Measurements from ENCODE around the gene SLC6A16. TPM values are rescaled to one million over a fixed set of nuclear protein-coding genes. Genes with fewer than 3 reads are reported as not detected.

The SLC6A16 gene
- total and polyA plus RNA-seq, 2 of the 8 experiments (the other 6 are each of a cell fraction or from before 2014, with no cell fraction given), result 1.1 to 1.5 TPM

DNA sequence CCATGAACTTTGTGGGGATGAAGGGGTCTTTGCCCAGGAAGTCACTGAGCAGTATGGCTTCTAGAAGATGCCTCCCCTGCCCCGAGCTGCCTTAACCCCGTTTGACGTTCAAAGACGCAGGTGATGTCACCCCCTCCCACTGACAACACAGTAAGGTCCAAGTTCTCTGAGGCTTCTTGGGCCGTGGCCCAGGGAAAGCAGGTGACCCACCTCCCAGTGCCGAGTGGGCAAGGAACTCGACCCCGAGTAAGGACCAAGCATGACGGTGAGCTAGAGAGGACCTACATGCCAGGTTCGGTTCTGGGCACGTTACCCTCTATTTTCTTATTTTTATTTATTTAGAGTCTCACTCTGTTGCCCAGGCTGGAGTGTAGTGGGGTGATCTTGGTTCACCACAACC is 81.3 kb downstream of the SLC6A16 start:
- no peak overlapping the region for H3K4ac ChIP-seq (replicated peaks; ENCODE audit: insufficient read length, low read depth, low read length)
- no peaks in the 10 kb centered on the region for H3K9me3 ChIP-seq (ENCODE audit: insufficient read depth in 2 of 2, low read depth in 1 of 2, low read length in 1 of 2)
- no peak overlapping the region for H3K18ac ChIP-seq (ENCODE audit: extremely low read depth, low read length)
- no peak overlapping the region for H2BK20ac ChIP-seq (ENCODE audit: low read length)
- ChIA-PET POLR2A (ENCODE audit: partially characterized antibody) (interaction anchor here (1.1 kb wide), 1 partner anchor 96 kb away, joined by 3 read pairs; no protein-coding TSS in a partner anchor), CTCF (ENCODE audit: partially characterized antibody) (interaction anchor here (0.7 to 1.7 kb wide), 3 partner anchors 25 to 58 kb away, joined by 3 to 7 read pairs (median 4); no protein-coding TSS in a partner anchor)
- no peaks in the 10 kb centered on the region for H3K79me1 ChIP-seq (ENCODE audit: low read depth, low read length)
- H3K79me2 ChIP-seq (ENCODE audit: control insufficient read depth in 1 of 2, insufficient read depth in 2 of 2, low read length in 2 of 2), result no peaks in the 10 kb centered on the region
- H4K5ac ChIP-seq (ENCODE audit: insufficient read length, low read depth, low read length), result no peak overlapping the region
- H2BK15ac ChIP-seq (ENCODE audit: low read length), result no peak overlapping the region
- H3K4me2 ChIP-seq (ENCODE audit: insufficient read depth in 1 of 2, low read depth in 2 of 2, low read length in 2 of 2), result no peak overlapping the region
- H3K14ac ChIP-seq (ENCODE audit: insufficient read length), result no peak overlapping the region
- DNase-seq (ENCODE audit: low read depth in 1 of 2, low spot score in 2 of 2) (peak in 1 of 2 experiments; percentile 26), FAIRE-seq (no peak)
- no peak overlapping the region for H2BK120ac ChIP-seq (replicated peaks; ENCODE audit: low read depth, low read length)
- H4K91ac ChIP-seq (replicated peaks; ENCODE audit: insufficient read length, low read length), result no peak overlapping the region
- no peak overlapping the region for H2AK5ac ChIP-seq (ENCODE audit: low read depth, low read length)
- no peak overlapping the region for H3K27ac ChIP-seq (ENCODE audit: low read depth, low read length)
- 94% methylated on average over 11 of the region's 11 CpGs; no CpG with 5 or more reads in 1 of the 2 experiments for WGBS, 2 experiments (ENCODE audit: extremely low coverage in 1 of 2, insufficient coverage in 1 of 2, insufficient read length in 1 of 2, insufficient replicate concordance in 2 of 2, low coverage in 1 of 2, low lambda C conversion rate in 2 of 2, missing lambda C conversion rate in 1 of 2)
- H3K4me1 ChIP-seq (replicated peaks in 1 of 4; ENCODE audit: control insufficient read depth in 3 of 4, insufficient read depth in 4 of 4, low read length in 3 of 4), result peaks cover 0 to 3% (median 1%) of the 10 kb centered on the region in 4 experiments; a peak in 2 of 7 replicates
- no peaks in the 10 kb centered on the region for H3K36me3 ChIP-seq (ENCODE audit: control insufficient read depth in 2 of 4, insufficient read depth in 4 of 4, low read length in 3 of 4)
- no peaks in the 10 kb centered on the region for H3K27me3 ChIP-seq (replicated peaks in 1 of 4; ENCODE audit: control insufficient read depth in 3 of 4, extremely low read depth in 1 of 4, insufficient read depth in 3 of 4, low read length in 3 of 4)
- H3K4me3 ChIP-seq (ENCODE audit: extremely low read depth in 1 of 4, insufficient read depth in 2 of 4, low read depth in 3 of 4, low read length in 4 of 4), result no peak overlapping the region
- no peak overlapping the region for H2BK12ac ChIP-seq (ENCODE audit: low read depth, low read length)
- TF ChIP-seq NRF1 (IDR thresholded peaks at IDR 0.05; ENCODE audit: low read depth, low read length) (no peak), MAFK (IDR thresholded peaks at IDR 0.05; ENCODE audit: low read depth, low read length) (no peak), SP2 (IDR thresholded peaks at IDR 0.05; ENCODE audit: low read length) (no peak), POU5F1 (IDR thresholded peaks at IDR 0.05; ENCODE audit: low read depth, low read length) (no peak)
- H4K8ac ChIP-seq (ENCODE audit: extremely low read depth, insufficient read depth, low read length), result no peak overlapping the region
- H3K23me2 ChIP-seq (ENCODE audit: low read depth, low read length), result no peaks in the 10 kb centered on the region
- H2BK5ac ChIP-seq (ENCODE audit: low read depth, low read length), result no peak overlapping the region
- H3K23ac ChIP-seq (ENCODE audit: insufficient read length), result no peak overlapping the region
- no peak overlapping the region for H3K9ac ChIP-seq (replicated peaks in 1 of 4; ENCODE audit: extremely low read depth in 1 of 4, low read depth in 3 of 4, low read length in 3 of 4)
- no peak overlapping the region for H2AFZ ChIP-seq (ENCODE audit: low read length)
- H4K20me1 ChIP-seq (replicated peaks in 1 of 2; ENCODE audit: control insufficient read depth in 1 of 2, insufficient read depth in 2 of 2, low read length in 2 of 2), result no peaks in the 10 kb centered on the region
- H3K56ac ChIP-seq (replicated peaks; ENCODE audit: insufficient read length, low read depth, low read length), result no peak overlapping the region

Data from H1 (cell line).